ENCODE measurements around the gene BBS1. TPM values are rescaled to one million over a fixed set of nuclear protein-coding genes. Genes with fewer than 3 reads are reported as not detected.
"Not testable (repeated sequence)": the region's sequence is repeated elsewhere in the genome, so short reads cannot be mapped to it uniquely, and the experiment has no call there.

The BBS1 gene
- total and polyA plus RNA-seq, 5 donors, result 12.4 to 25.2 (median 19.5) TPM

GRCh38 chr11:66544952-66545351 lies 34.5 kb downstream of the BBS1 start:
- ATAC-seq; H3K27me3 ChIP-seq (ENCODE audit: control insufficient read depth, insufficient read depth); intact Hi-C loops (cut with DNase I); H3K9me3 ChIP-seq (ENCODE audit: control insufficient read depth, low read length); H3K4me1 ChIP-seq (ENCODE audit: control insufficient read depth, insufficient read depth, low read length); H3K27ac ChIP-seq (ENCODE audit: low read length): not testable (repeated sequence)
- H3K4me3 ChIP-seq (ENCODE audit: low read length), result peak overlapping the region; percentile 53
- 79% methylated on average over 14 of the region's 14 CpGs for WGBS
- DNase-seq, result peak in 2 of 3 donors; percentile 25 to 35

GRCh38 chr11:66545701-66546367 lies 35.4 kb downstream of the BBS1 start, which contains the start of gene ZDHHC24:
Gene ZDHHC24, minus strand, starts transcription at chr11:66546048. Its CDS starts 45 bp downstream, at chr11:66546003.
- no peaks in the 10 kb centered on the region for H3K4me1 ChIP-seq (ENCODE audit: control insufficient read depth, insufficient read depth, low read length)
- WGBS, result under 1% methylated on average over 71 of the region's 71 CpGs
- no peaks in the 10 kb centered on the region for H3K9me3 ChIP-seq (ENCODE audit: control insufficient read depth, low read length)
- ATAC-seq (peak; percentile 97), DNase-seq (peak; percentile 99 to 100 (median 99))
- peak within 1 kb of the TSS; percentile 53 for H3K4me3 ChIP-seq (ENCODE audit: low read length)
- peak within 1 kb of the TSS; percentile 24 for H3K27ac ChIP-seq (ENCODE audit: low read length)
- intact Hi-C loops (cut with DNase I), result no loop called here
- H3K27me3 ChIP-seq (ENCODE audit: control insufficient read depth, insufficient read depth), result no peaks in the 10 kb centered on the region

GRCh38 chr11:66546368-66546965 lies 36.0 kb downstream of the BBS1 start, which contains the start of gene ACTN3:
Gene ACTN3, plus strand, starts transcription at chr11:66546903. Its CDS starts 35 bp downstream, at chr11:66546938.
- peak within 1 kb of the TSS; percentile 24 for H3K27ac ChIP-seq (ENCODE audit: low read length)

GRCh38 chr11:66546966-66547661 lies 36.7 kb downstream of the BBS1 start:
- DNase-seq (peak in 1 of 3 donors; percentile 52), ATAC-seq (no peak)
- H3K27me3 ChIP-seq (ENCODE audit: control insufficient read depth, insufficient read depth), result no peaks in the 10 kb centered on the region
- intact Hi-C loops (cut with DNase I), result no loop called here
- H3K9me3 ChIP-seq (ENCODE audit: control insufficient read depth, low read length), result no peaks in the 10 kb centered on the region
- 24% methylated on average over 18 of the region's 18 CpGs for WGBS
- H3K4me3 ChIP-seq (ENCODE audit: low read length), result peak overlapping the region; percentile 53
- H3K4me1 ChIP-seq (ENCODE audit: control insufficient read depth, insufficient read depth, low read length), result no peaks in the 10 kb centered on the region
- H3K27ac ChIP-seq (ENCODE audit: low read length), result no peak overlapping the region

More at GRCh38 chr11:66546368-66546965, 36.0 kb downstream of the BBS1 start, which contains the start of gene ACTN3:
- ATAC-seq (peak; percentile 22 to 43), DNase-seq (peak; percentile 46 to 84 (median 81))
- no peaks in the 10 kb centered on the region for H3K9me3 ChIP-seq (ENCODE audit: control insufficient read depth, low read length)
- no peaks in the 10 kb centered on the region for H3K27me3 ChIP-seq (ENCODE audit: control insufficient read depth, insufficient read depth)
- peak within 1 kb of the TSS; percentile 53 for H3K4me3 ChIP-seq (ENCODE audit: low read length)
- WGBS, result 2% methylated on average over 37 of the region's 37 CpGs
- intact Hi-C loops (cut with DNase I), result no loop called here
- H3K4me1 ChIP-seq (ENCODE audit: control insufficient read depth, insufficient read depth, low read length), result no peaks in the 10 kb centered on the region

DNA sequence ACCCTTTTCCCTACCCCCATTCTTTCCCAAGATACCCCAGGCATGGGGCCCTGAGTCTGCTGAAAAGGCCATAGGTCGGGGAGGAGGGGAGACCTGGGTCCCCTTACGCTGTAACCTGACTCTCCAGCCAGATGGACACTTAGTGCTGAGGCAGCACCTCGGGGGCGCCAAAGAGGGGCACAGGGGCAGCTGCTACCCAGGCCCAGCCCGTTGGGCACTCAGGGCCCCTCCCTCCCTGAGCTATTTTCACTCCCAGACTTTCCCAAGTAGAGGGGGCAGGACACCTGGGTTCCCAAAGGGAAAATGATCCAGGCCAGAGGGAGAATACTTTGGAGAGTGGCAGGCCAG lies 37.2 kb downstream of the BBS1 start:
- Histone ChIP-seq H3K4me3 (ENCODE audit: low read length) (no peak overlapping the region), H3K27ac (ENCODE audit: low read length) (no peak overlapping the region), H3K27me3 (ENCODE audit: control insufficient read depth, insufficient read depth) (no peaks in the 10 kb centered on the region), H3K4me1 (ENCODE audit: control insufficient read depth, insufficient read depth, low read length) (no peaks in the 10 kb centered on the region), H3K9me3 (ENCODE audit: control insufficient read depth, low read length) (no peaks in the 10 kb centered on the region)
- WGBS, result 35% methylated on average over 5 of the region's 5 CpGs
- DNase-seq, result peak in 1 of 3 donors; percentile 41
- ATAC-seq, result no peak
- intact Hi-C loops (cut with DNase I), result no loop called here

DNA sequence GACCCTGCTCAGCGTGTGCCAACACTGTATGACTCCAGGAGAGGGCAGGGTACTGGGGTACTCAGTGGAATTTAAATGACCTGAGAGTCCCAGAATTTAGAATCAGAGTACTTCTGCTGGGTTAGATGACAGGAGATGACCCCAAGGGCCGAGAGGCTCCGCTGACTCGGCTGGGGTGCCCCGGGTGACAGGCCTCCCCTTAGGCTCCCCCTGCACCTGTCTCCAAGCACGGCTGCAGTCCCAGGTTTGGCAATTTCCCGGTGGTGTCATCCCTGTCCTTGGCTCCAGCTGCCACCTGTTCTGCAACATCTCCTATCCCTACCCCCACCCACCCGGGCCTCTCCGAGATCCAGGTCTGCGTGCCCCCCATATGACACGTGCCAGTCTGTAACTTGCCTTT lies 37.6 kb downstream of the BBS1 start:
- Histone ChIP-seq H3K9me3 (ENCODE audit: control insufficient read depth, low read length) (no peaks in the 10 kb centered on the region), H3K27me3 (ENCODE audit: control insufficient read depth, insufficient read depth) (no peaks in the 10 kb centered on the region), H3K4me3 (ENCODE audit: low read length) (no peak overlapping the region), H3K4me1 (ENCODE audit: control insufficient read depth, insufficient read depth, low read length) (no peaks in the 10 kb centered on the region), H3K27ac (ENCODE audit: low read length) (no peak overlapping the region)
- DNase-seq (peak in 1 of 3 donors; percentile 37), ATAC-seq (no peak)
- intact Hi-C loops (cut with DNase I), result no loop called here
- WGBS, result 57% methylated on average over 11 of the region's 11 CpGs

DNA sequence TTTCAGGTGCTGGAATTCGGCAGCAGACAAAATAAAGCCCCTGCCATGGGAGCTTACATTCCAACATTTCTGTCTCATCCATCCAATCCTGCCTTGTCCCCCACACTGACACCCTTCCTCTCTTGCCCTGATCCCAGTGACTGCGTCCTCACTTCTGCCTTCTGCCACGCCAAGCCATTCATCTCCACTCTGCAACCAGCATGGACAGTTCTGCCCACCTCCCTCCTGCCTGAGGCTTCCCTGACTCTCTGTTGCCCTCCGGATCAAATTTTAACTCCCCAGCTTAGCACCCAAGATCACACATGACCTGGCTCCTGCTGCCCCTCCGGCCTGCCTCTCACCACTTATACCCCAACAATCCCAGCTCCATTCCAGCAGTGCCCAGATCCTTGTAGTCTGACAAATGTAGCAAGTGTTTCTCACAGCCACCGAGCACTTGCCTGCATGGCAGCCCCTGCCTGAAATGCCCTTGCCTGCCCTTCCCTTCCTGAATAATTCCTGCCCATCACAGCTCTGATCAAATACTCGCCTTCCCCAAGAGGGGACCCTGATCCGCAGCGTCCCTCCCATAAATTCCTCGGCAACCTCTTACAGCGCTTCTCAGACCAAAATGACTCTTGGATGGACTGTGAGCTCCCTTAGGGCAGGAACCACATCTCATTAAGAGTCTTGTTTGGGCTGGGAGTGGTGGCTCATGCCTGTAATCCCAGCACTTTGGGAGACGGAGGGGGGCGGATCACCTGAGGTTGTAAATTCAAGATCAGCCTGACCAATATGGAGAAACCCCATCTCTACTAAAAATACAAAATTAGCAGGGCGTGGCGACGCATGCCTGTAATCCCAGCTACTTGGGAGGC lies 38.6 kb downstream of the BBS1 start:
- no peak overlapping the region for H3K4me3 ChIP-seq (ENCODE audit: low read length)
- ATAC-seq (no peak), DNase-seq (peak in 2 of 3 donors; percentile 18 to 22)
- H3K4me1 ChIP-seq (ENCODE audit: control insufficient read depth, insufficient read depth, low read length), result no peaks in the 10 kb centered on the region
- H3K27me3 ChIP-seq (ENCODE audit: control insufficient read depth, insufficient read depth), result no peaks in the 10 kb centered on the region
- no peaks in the 10 kb centered on the region for H3K9me3 ChIP-seq (ENCODE audit: control insufficient read depth, low read length)
- 53% methylated on average over 16 of the region's 16 CpGs for WGBS
- H3K27ac ChIP-seq (ENCODE audit: low read length), result no peak overlapping the region
- intact Hi-C loops (cut with DNase I), result no loop called here

- Histone ChIP-seq H3K27me3 (ENCODE audit: control insufficient read depth, insufficient read depth) (no peaks in the 10 kb centered on the region), H3K9me3 (ENCODE audit: control insufficient read depth, low read length) (no peaks in the 10 kb centered on the region), H3K27ac (ENCODE audit: low read length) (no peak overlapping the region), H3K4me3 (ENCODE audit: low read length) (no peak overlapping the region), H3K4me1 (ENCODE audit: control insufficient read depth, insufficient read depth, low read length) (no peaks in the 10 kb centered on the region)
- intact Hi-C loops (cut with DNase I), result no loop called here
- DNase-seq (no peak), ATAC-seq (no peak)
- 88% methylated on average over 3 of the region's 3 CpGs for whole genome bisulfite sequencing
Measured at GRCh38 chr11:66549696-66550095, 39.3 kb downstream of the BBS1 start.

DNA sequence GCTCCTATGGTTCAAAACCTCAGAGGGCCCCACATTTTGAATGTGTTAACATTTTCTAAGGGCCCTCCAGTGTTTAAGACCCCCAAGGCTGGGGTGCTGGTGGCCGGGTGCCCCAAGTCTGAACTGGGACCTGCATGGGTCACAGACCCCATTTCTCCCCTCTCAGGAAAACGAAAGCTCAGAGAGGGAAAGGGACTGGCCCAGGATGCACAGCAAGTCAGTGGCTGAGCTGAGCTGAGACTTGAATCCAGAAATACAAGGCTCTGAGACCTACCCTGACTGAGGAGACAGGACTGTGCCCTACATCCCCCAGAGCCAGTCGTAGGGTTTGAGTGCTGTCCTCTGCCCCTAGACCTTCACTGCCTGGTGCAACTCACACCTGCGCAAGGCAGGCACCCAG lies 40.5 kb downstream of the BBS1 start:
- ATAC-seq, result no peak
- H3K9me3 ChIP-seq (ENCODE audit: control insufficient read depth, low read length), result no peaks in the 10 kb centered on the region
- H3K4me3 ChIP-seq (ENCODE audit: low read length), result no peak overlapping the region
- 81% methylated on average over 4 of the region's 4 CpGs for WGBS
- no peak for DNase-seq
- no peaks in the 10 kb centered on the region for H3K4me1 ChIP-seq (ENCODE audit: control insufficient read depth, insufficient read depth, low read length)
- no peak overlapping the region for H3K27ac ChIP-seq (ENCODE audit: low read length)
- intact Hi-C loops (cut with DNase I), result no loop called here
- H3K27me3 ChIP-seq (ENCODE audit: control insufficient read depth, insufficient read depth), result no peaks in the 10 kb centered on the region

DNA sequence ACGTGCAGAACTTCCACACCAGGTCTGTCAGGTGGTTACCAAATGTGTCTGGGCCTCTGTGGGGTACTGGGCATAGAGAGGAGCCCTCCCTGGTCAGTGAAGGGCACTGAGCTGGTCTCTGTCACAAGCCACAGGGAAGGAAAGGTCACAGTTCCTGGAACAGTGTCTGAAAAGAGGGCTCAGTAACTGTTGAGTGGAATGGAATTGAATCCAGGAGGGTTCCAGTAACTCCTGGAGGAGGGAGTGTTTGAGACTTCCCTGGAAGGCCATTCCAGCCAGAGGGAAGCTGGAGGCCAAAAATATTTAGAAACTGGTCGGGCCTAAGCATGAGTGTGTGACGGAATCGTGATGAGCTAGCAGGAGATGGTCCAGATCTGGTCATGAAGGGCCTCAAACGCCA lies 44.2 kb downstream of the BBS1 start:
- Histone ChIP-seq H3K4me1 (ENCODE audit: control insufficient read depth, insufficient read depth, low read length) (peaks cover 3% of the 10 kb centered on the region), H3K27me3 (ENCODE audit: control insufficient read depth, insufficient read depth) (no peaks in the 10 kb centered on the region), H3K4me3 (ENCODE audit: low read length) (no peak overlapping the region), H3K9me3 (ENCODE audit: control insufficient read depth, low read length) (no peaks in the 10 kb centered on the region), H3K27ac (ENCODE audit: low read length) (no peak overlapping the region)
- 72% methylated on average over 5 of the region's 5 CpGs for WGBS
- DNase-seq (no peak), ATAC-seq (no peak)
- intact Hi-C loops (cut with DNase I), result no loop called here

Measured in right cardiac atrium (tissue), 5 donors.